Activated T-helper 1 cell treated with anti-CD3 and anti-CD28 coated beads, Interleukin-12 subunit alpha, Interleukin-12 subunit beta, Interleukin-2, Interleukin-4 antibody, amounts not matched to agents 30 ng/mL and 10 ng/mL and 1 ng/mL, durations not matched to agents 14 hours and 24 hours and 36 hours (primary cell): ENCODE results near the gene CDC26. TPM values are rescaled to one million over a fixed set of nuclear protein-coding genes. Genes with fewer than 3 reads are reported as not detected.
"Not testable (repeated sequence)": the region's sequence is repeated elsewhere in the genome, so short reads cannot be mapped to it uniquely, and the experiment has no call there.

ENCODE experiments used
- DNase-seq: peaks from one replicate; pipeline ENCODE4 v3.0.0; 2021; ENCODE audit warnings: low spot score
- H3K27ac Mint-ChIP-seq: one replicate; pipeline ENCODE4 v1.8.0; 2021; ENCODE audit warnings: mild to moderate bottlenecking, mixed read lengths
- H3K27me3 Mint-ChIP-seq: one replicate; pipeline ENCODE4 v1.8.0; 2022; ENCODE audit warnings: mild to moderate bottlenecking, moderate library complexity, mixed read lengths; ENCODE audit not compliant: insufficient read depth
- H3K36me3 Mint-ChIP-seq: one replicate; pipeline ENCODE4 v1.8.0; 2021; ENCODE audit warnings: low read depth, mixed read lengths
- H3K4me1 Mint-ChIP-seq: one replicate; pipeline ENCODE4 v1.8.0; 2021; ENCODE audit warnings: low read depth, mixed read lengths
- H3K4me3 Mint-ChIP-seq: one replicate; pipeline ENCODE4 v1.8.0; 2021; ENCODE audit warnings: mild to moderate bottlenecking, moderate library complexity, mixed read lengths
- H3K9me3 Mint-ChIP-seq: one replicate; pipeline ENCODE4 v1.8.0; 2021; ENCODE audit warnings: mixed read lengths
- intact Hi-C: fragments of 100-400 bp; cut with micrococcal nuclease; formaldehyde crosslinking; loops from one replicate; pipeline ENCODE4 v1.15.1; 2024
- total RNA-seq: library from RNA; stranded (reverse); gene quantifications from 2 replicates; pipeline ENCODE4 v1.2.3, GENCODE V29; 2022

Gene CDC26
- total RNA-seq, 1 donor from 2014 or later: 49.9 TPM

DNA sequence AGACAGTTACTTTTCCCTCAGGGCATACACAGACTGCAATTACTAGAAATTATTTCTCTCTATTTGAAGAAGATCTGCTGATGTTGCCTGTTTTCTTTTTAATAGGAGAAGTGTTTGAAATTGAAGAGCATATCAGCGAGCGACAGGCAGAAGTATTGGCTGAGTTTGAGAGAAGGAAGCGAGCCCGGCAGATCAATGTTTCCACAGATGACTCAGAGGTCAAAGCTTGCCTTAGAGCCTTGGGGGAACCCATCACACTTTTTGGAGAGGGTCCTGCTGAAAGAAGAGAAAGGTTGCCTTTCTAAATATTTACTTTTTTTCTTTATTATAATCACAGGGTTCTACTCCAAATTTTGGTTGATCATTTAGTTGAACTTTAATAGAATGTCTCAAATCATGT, 3.5 kb upstream of the CDC26 start:
- intact Hi-C loops: loop anchor here (10.0 kb wide), 1 partner anchor 1106 kb away; the partner anchor contains the start of gene AKNA
- Mint-ChIP-seq H3K36me3 (peaks cover 49% of the 10 kb centered on the region), H3K9me3 (no peaks in the 10 kb centered on the region), H3K27ac (no peak overlapping the region), H3K4me3 (no peak overlapping the region), H3K27me3 (no peaks in the 10 kb centered on the region), H3K4me1 (peaks cover 30% of the 10 kb centered on the region)
- DNase-seq: no peak

GRCh38 chr9:113274474-113275156, 757 bp downstream of the CDC26 start:
- peaks cover 27% of the 10 kb centered on the region for H3K4me1 Mint-ChIP-seq
- H3K4me3 Mint-ChIP-seq: no peak overlapping the region
- intact Hi-C loops: loop anchor here (1.0 to 10.0 kb wide), 13 partner anchors 53 to 1110 kb away; partner anchors contain the start of genes AKNA, ALAD, C9orf43 and FKBP15
- no peak overlapping the region for H3K27ac Mint-ChIP-seq
- no peaks in the 10 kb centered on the region for H3K27me3 Mint-ChIP-seq
- H3K36me3 Mint-ChIP-seq: peaks cover 36% of the 10 kb centered on the region
- no peaks in the 10 kb centered on the region for H3K9me3 Mint-ChIP-seq
- DNase-seq: peak; percentile 19

GRCh38 chr9:113269871-113270270, 5.5 kb downstream of the CDC26 start:
- intact Hi-C loops: loop anchor here (5.0 to 10.0 kb wide), 2 partner anchors 158 to 1115 kb away; partner anchors contain the start of gene AKNA
- peaks cover 38% of the 10 kb centered on the region for H3K36me3 Mint-ChIP-seq
- H3K27me3 Mint-ChIP-seq: no peaks in the 10 kb centered on the region
- no peaks in the 10 kb centered on the region for H3K9me3 Mint-ChIP-seq
- no peak overlapping the region for H3K27ac Mint-ChIP-seq
- no peak for DNase-seq
- peaks cover 17% of the 10 kb centered on the region for H3K4me1 Mint-ChIP-seq
- H3K4me3 Mint-ChIP-seq: no peak overlapping the region

GRCh38 chr9:113269355-113269754, 6.0 kb downstream of the CDC26 start:
- Mint-ChIP-seq H3K27ac (no peak overlapping the region), H3K9me3 (no peaks in the 10 kb centered on the region), H3K36me3 (peaks cover 40% of the 10 kb centered on the region), H3K4me1 (peaks cover 17% of the 10 kb centered on the region), H3K27me3 (no peaks in the 10 kb centered on the region), H3K4me3 (no peak overlapping the region)
- intact Hi-C loops: no loop called here
- DNase-seq: no peak

- no peaks in the 10 kb centered on the region for H3K9me3 Mint-ChIP-seq
- H3K27me3 Mint-ChIP-seq: no peaks in the 10 kb centered on the region
- intact Hi-C loops: no loop called here
- no peak for DNase-seq
- peak overlapping the region; percentile 6 for H3K27ac Mint-ChIP-seq
- peaks cover 17% of the 10 kb centered on the region for H3K4me1 Mint-ChIP-seq
- H3K4me3 Mint-ChIP-seq: no peak overlapping the region
- peaks cover 38% of the 10 kb centered on the region for H3K36me3 Mint-ChIP-seq
These were observed 7.3 kb downstream of the CDC26 start for GRCh38 chr9:113267911-113268566.

DNA sequence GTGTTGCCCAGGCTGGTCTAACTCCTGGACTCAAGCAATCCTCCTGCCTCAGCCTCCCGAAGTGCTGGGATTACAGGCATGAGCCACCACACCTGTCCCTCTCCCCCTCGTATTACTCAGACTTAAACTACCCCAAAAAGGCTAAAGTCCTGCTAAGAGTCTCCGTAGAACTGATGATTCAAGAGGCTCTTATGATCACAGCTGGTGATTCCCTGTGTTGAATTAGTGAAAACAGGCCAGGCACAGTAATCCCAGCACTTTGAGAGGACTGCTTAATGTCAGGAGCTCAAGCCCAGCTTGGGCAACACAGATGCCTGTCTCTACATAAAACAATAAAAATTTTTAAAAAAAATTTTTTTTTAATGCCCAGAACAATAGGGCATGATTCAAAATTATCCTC, 9.2 kb downstream of the CDC26 start:
- Mint-ChIP-seq H3K36me3 (peaks cover 34% of the 10 kb centered on the region), H3K9me3 (no peaks in the 10 kb centered on the region), H3K4me1 (peaks cover 16% of the 10 kb centered on the region), H3K4me3 (no peak overlapping the region), H3K27ac (no peak overlapping the region), H3K27me3 (no peaks in the 10 kb centered on the region)
- DNase-seq: no peak
- intact Hi-C loops: no loop called here

GRCh38 chr9:113261917-113262671, 13.3 kb downstream of the CDC26 start:
- H3K9me3 Mint-ChIP-seq: no peaks in the 10 kb centered on the region
- H3K4me1 Mint-ChIP-seq: peaks cover 4% of the 10 kb centered on the region
- no peak overlapping the region for H3K4me3 Mint-ChIP-seq
- no peak overlapping the region for H3K27ac Mint-ChIP-seq
- no peaks in the 10 kb centered on the region for H3K27me3 Mint-ChIP-seq
- DNase-seq: no peak
- intact Hi-C loops: no loop called here
- peaks cover 33% of the 10 kb centered on the region for H3K36me3 Mint-ChIP-seq

DNA sequence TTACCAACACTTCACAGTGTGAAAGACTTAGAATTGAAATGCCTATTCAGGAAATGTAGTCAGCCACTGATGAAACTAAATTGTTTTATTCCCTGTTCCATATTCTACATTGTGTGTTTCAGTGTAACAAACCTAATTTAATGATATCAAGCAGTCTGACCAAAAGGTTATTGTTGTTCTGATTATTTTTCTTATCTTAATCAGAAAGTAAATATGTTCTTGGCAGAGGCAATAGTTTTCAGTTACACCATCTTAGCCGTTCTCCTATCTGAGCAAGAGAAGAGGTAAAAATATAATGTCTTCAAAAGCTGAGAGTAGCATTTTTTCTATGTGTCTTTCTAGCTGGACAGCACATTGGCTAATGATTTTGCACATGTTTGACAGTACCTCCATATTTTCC, 17.1 kb downstream of the CDC26 start:
- Mint-ChIP-seq H3K36me3 (peaks cover 26% of the 10 kb centered on the region), H3K4me3 (no peak overlapping the region), H3K4me1 (peaks cover 4% of the 10 kb centered on the region), H3K27ac (no peak overlapping the region), H3K27me3 (no peaks in the 10 kb centered on the region), H3K9me3 (no peaks in the 10 kb centered on the region)
- no peak for DNase-seq
- intact Hi-C loops: no loop called here

GRCh38 chr9:113257863-113258262, 17.5 kb downstream of the CDC26 start:
- no peak for DNase-seq
- Mint-ChIP-seq H3K4me3 (no peak overlapping the region), H3K36me3 (peaks cover 26% of the 10 kb centered on the region), H3K27me3 (no peaks in the 10 kb centered on the region), H3K9me3 (no peaks in the 10 kb centered on the region), H3K4me1 (peaks cover 4% of the 10 kb centered on the region), H3K27ac (no peak overlapping the region)
- intact Hi-C loops: no loop called here

DNA sequence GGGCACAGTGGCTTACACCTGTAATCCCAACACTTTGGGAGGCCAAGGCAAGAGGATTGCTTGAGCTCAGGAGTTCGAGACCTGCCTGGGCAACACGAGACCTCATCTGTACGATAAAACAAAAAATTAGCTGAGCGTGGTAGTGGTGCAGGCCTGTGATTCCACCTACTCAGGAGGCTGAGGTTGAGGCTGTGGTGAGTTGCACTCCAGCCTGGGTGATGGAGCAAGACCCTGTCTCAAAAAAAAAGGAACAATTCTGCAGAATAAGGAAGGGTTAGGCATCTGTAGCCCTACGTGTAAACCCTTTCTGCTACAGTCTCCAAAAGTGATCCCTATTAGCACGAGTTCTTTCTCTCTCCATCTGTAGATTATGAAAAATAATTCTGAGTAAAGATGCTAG, 19.9 kb downstream of the CDC26 start:
- Mint-ChIP-seq H3K27me3 (no peaks in the 10 kb centered on the region), H3K4me1 (peaks cover 4% of the 10 kb centered on the region), H3K4me3 (no peak overlapping the region), H3K27ac (no peak overlapping the region), H3K36me3 (peaks cover 19% of the 10 kb centered on the region), H3K9me3 (no peaks in the 10 kb centered on the region)
- no peak for DNase-seq
- intact Hi-C loops: no loop called here

- Mint-ChIP-seq H3K9me3 (no peaks in the 10 kb centered on the region), H3K36me3 (peaks cover 17% of the 10 kb centered on the region), H3K4me1 (peaks cover 4% of the 10 kb centered on the region), H3K27ac (no peak overlapping the region), H3K27me3 (no peaks in the 10 kb centered on the region), H3K4me3 (no peak overlapping the region)
- no peak for DNase-seq
- intact Hi-C loops: no loop called here
These were observed 20.4 kb downstream of the CDC26 start for GRCh38 chr9:113254991-113255390.

GRCh38 chr9:113250807-113251206, 24.6 kb downstream of the CDC26 start:
- intact Hi-C loops: no loop called here
- no peak overlapping the region for H3K4me3 Mint-ChIP-seq
- DNase-seq: no peak

GRCh38 chr9:113249661-113250060, 25.7 kb downstream of the CDC26 start:
- H3K4me3 Mint-ChIP-seq, H3K27me3 Mint-ChIP-seq: not testable (repeated sequence)

More at GRCh38 chr9:113250807-113251206, 24.6 kb downstream of the CDC26 start:
- H3K36me3 Mint-ChIP-seq: peaks cover 4% of the 10 kb centered on the region
- no peaks in the 10 kb centered on the region for H3K27me3 Mint-ChIP-seq
- no peak overlapping the region for H3K27ac Mint-ChIP-seq
- H3K4me1 Mint-ChIP-seq: no peaks in the 10 kb centered on the region
- H3K9me3 Mint-ChIP-seq: peaks cover 6% of the 10 kb centered on the region

More at GRCh38 chr9:113249661-113250060, 25.7 kb downstream of the CDC26 start:
- H3K27ac Mint-ChIP-seq, DNase-seq, H3K4me1 Mint-ChIP-seq, H3K9me3 Mint-ChIP-seq, intact Hi-C loops, H3K36me3 Mint-ChIP-seq: not testable (repeated sequence)
